Right atrium auricular region (tissue), 2 donors: ENCODE data around the gene TSC22D3. TPM values are rescaled to one million over a fixed set of nuclear protein-coding genes. Genes with fewer than 3 reads are reported as not detected.

Experiments
- DNase-seq: peaks from one replicate; pipeline ENCODE4 v3.0.0-alpha.2; 2019; ENCODE audit warnings: low spot score
- H3K27ac ChIP-seq, 2 donors: fragments of 200-600 bp; sonication (generic); 1 replicate in 1 of 2; 2 replicates in 1 of 2; pipeline ENCODE4 v1.5.1; 2016 to 2019
- H3K27me3 ChIP-seq, 2 donors: fragments of 200-600 bp; sonication (generic); one replicate each; pipeline versions ENCODE4 v1.5.1 to v1.6.0; 2017 to 2019
- H3K36me3 ChIP-seq: fragments of 200-600 bp; sonication (generic); one replicate; pipeline ENCODE4 v1.5.1; 2016
- H3K4me1 ChIP-seq, 2 donors: fragments of 200-600 bp; sonication (generic); one replicate each; pipeline versions ENCODE4 v1.5.1 to v1.6.0; 2017 to 2019
- H3K4me3 ChIP-seq, 2 donors: fragments of 200-600 bp; sonication (generic); 1 replicate in 1 of 2; 2 replicates in 1 of 2; pipeline ENCODE4 v1.5.1; 2017 to 2019; ENCODE audit warnings: mild to moderate bottlenecking in 1 of 2, moderate library complexity in 1 of 2
- H3K9me3 ChIP-seq, 2 donors: fragments of 200-600 bp; sonication (generic); one replicate each; pipeline ENCODE4 v1.5.1; 2019
- CTCF ChIP-seq, 2 donors: fragments of 200-600 bp; sonication (generic); IDR thresholded peaks; one replicate each; pipeline ENCODE4 v1.5.1; 2019; ENCODE audit warnings: antibody characterized with exemption in 2 of 2
- total RNA-seq, 2 donors: library from RNA; depleted of rRNA; stranded (reverse); fragments of >200 nt; gene quantifications; one replicate each; pipeline ENCODE4 v1.1.0, GENCODE V29; 2016

TSC22D3 gene
- total RNA-seq, 2 donors from 2014 or later: 184 to 193 TPM

GRCh38 chrX:107711521-107712181 lies 63.9 kb downstream of the TSC22D3 start:
- H3K36me3 ChIP-seq: peaks cover 34% of the 10 kb centered on the region
- DNase-seq: no peak
- no peak for TF ChIP-seq CTCF (IDR thresholded peaks at IDR 0.05)
- H3K27ac ChIP-seq: peak overlapping the region; percentile 91 to 93
- H3K4me3 ChIP-seq: no peak overlapping the region
- peaks cover 0 to 20% of the 10 kb centered on the region in 2 donors for H3K4me1 ChIP-seq
- H3K9me3 ChIP-seq: no peaks in the 10 kb centered on the region
- no peaks in the 10 kb centered on the region for H3K27me3 ChIP-seq

- Histone ChIP-seq H3K4me3 (no peak overlapping the region), H3K36me3 (peaks cover 26% of the 10 kb centered on the region), H3K4me1 (peaks cover 0 to 20% of the 10 kb centered on the region in 2 donors), H3K9me3 (no peaks in the 10 kb centered on the region), H3K27ac (peak overlapping the region; percentile 91 to 93), H3K27me3 (no peaks in the 10 kb centered on the region)
- DNase-seq: no peak
- TF ChIP-seq CTCF (IDR thresholded peaks at IDR 0.05): no peak
Measured at GRCh38 chrX:107710617-107711391, 64.8 kb downstream of the TSC22D3 start.

- Histone ChIP-seq H3K27ac (no peak overlapping the region), H3K27me3 (no peaks in the 10 kb centered on the region), H3K4me3 (no peak overlapping the region), H3K9me3 (no peaks in the 10 kb centered on the region), H3K36me3 (peaks cover 12% of the 10 kb centered on the region), H3K4me1 (peaks cover 0 to 20% of the 10 kb centered on the region in 2 donors)
- no peak for TF ChIP-seq CTCF (IDR thresholded peaks at IDR 0.05)
- DNase-seq: no peak
Measured at GRCh38 chrX:107709266-107709806, 66.3 kb downstream of the TSC22D3 start.

- no peak overlapping the region for H3K27ac ChIP-seq
- DNase-seq: no peak
- no peaks in the 10 kb centered on the region for H3K27me3 ChIP-seq
- no peak overlapping the region for H3K4me3 ChIP-seq
- no peak for TF ChIP-seq CTCF (IDR thresholded peaks at IDR 0.05)
- peaks cover 6% of the 10 kb centered on the region for H3K36me3 ChIP-seq
- H3K4me1 ChIP-seq: peaks cover 0 to 18% of the 10 kb centered on the region in 2 donors
- H3K9me3 ChIP-seq: no peaks in the 10 kb centered on the region
Measured at GRCh38 chrX:107708762-107709161, 66.8 kb downstream of the TSC22D3 start.

- DNase-seq: no peak
- no peaks in the 10 kb centered on the region for H3K9me3 ChIP-seq
- H3K36me3 ChIP-seq: no peaks in the 10 kb centered on the region
- H3K27me3 ChIP-seq: no peaks in the 10 kb centered on the region
- no peak overlapping the region for H3K4me3 ChIP-seq
- TF ChIP-seq CTCF (IDR thresholded peaks at IDR 0.05): no peak
- no peak overlapping the region for H3K27ac ChIP-seq
- peaks cover 0 to 18% of the 10 kb centered on the region in 2 donors for H3K4me1 ChIP-seq
Measured at GRCh38 chrX:107707866-107708265, 67.7 kb downstream of the TSC22D3 start.
